ENCODE results near the gene MAP1LC3B.

GRCh38 chr16:87415441-87415840 is 23.3 kb downstream of the MAP1LC3B start:
- no peak for TF ChIP-seq CTCF (IDR thresholded peaks at IDR 0.05)
- TF ChIP-seq EZH2 (IDR thresholded peaks at IDR 0.05; ENCODE audit: borderline replicate concordance, insufficient read depth, low read depth, low read length, poor library complexity, severe bottlenecking) = no peak

Data from B cell (primary cell).